K562 (cell line): Measurements from ENCODE around the gene LRMDA. TPM values are rescaled to one million over a fixed set of nuclear protein-coding genes. Genes with fewer than 3 reads are reported as not detected.

Source experiments
- ATAC-seq: fragments of 200-7000 bp; cut with Tn5 transposase; 3 replicates; pipeline ENCODE4 v1.9.1; 2020; ENCODE audit warnings: moderate library complexity
- BruUV-seq: library from RNA; stranded (reverse); fragments of 400-500 nt; replicated peaks from 2 replicates; lab custom pipeline; 2021; lab: Mats Ljungman, UMichigan
- CTCF ChIA-PET: fragments of 300-600 bp; formaldehyde crosslinking; extraction: SDS; loops from one replicate; lab custom pipeline; 2021; ENCODE audit warnings: low intra/inter-chr PET ratio; lab: Yijun Ruan, JAX
- POLR2A ChIA-PET: fragments of 300-600, 350-650 bp; sonication (Branson Sonifier 250); formaldehyde crosslinking; extraction: SDS; loops from one replicate; lab custom pipeline; 2021; ENCODE audit warnings: antibody characterized with exemption, inconsistent platforms; lab: Yijun Ruan, JAX
- DNase-seq, 4 experiments: peaks; one replicate each; pipeline versions ENCODE4 v3.0.0 to v3.0.0-alpha.2; 2011 to 2018; ENCODE audit warnings: low spot score in 3 of 4, mixed read lengths in 3 of 4; ENCODE audit errors: extremely low read depth in 1 of 4
- FAIRE-seq: peaks from 2 replicates; lab custom pipeline; 2011; peaks lifted over from hg19 to GRCh38; lab: Jason Lieb, UNC
- H2AFZ ChIP-seq: 2 replicates; pipeline ENCODE4 v1.6.0; 2011; ENCODE audit warnings: low read depth, low read length, control low read depth, inconsistent platforms
- H3K27ac ChIP-seq: fragments of 200-600 bp; 3 replicates; pipeline ENCODE4 v1.8.0; 2011; ENCODE audit warnings: low read depth, mild to moderate bottlenecking, control low read depth, inconsistent platforms, low read length, moderate library complexity, mixed read lengths; ENCODE audit errors: extremely low read depth
- H3K27me3 ChIP-seq, 2 experiments: fragments of 300-600 bp in 1 of 2; 2 replicates in 1 of 2; 3 replicates in 1 of 2; pipeline versions ENCODE4 v1.6.0 to v1.8.0; 2011; ENCODE audit warnings: inconsistent platforms in 2 of 2, low read length in 2 of 2, mild to moderate bottlenecking in 1 of 2, mixed read lengths in 1 of 2, moderate library complexity in 1 of 2; ENCODE audit not compliant: control insufficient read depth in 2 of 2, insufficient read depth in 2 of 2
- H3K36me3 ChIP-seq: fragments of 300-600 bp; 3 replicates; pipeline ENCODE4 v1.8.0; 2011; ENCODE audit warnings: mild to moderate bottlenecking, low read length, inconsistent platforms; ENCODE audit not compliant: control insufficient read depth, insufficient read depth
- H3K4me1 ChIP-seq, 2 experiments: fragments of 200-600 bp in 1 of 2; replicated peaks in 1 of 2; 2 replicates in 1 of 2; 3 replicates in 1 of 2; pipeline versions ENCODE4 v1.5.1 to v1.8.0; 2011; ENCODE audit warnings: inconsistent platforms in 2 of 2, low read length in 2 of 2, mild to moderate bottlenecking in 1 of 2, mixed read lengths in 1 of 2, moderate library complexity in 1 of 2; ENCODE audit not compliant: control insufficient read depth in 2 of 2, insufficient read depth in 2 of 2
- H3K4me2 ChIP-seq: 2 replicates; pipeline ENCODE4 v1.6.1; 2011; ENCODE audit warnings: low read length, control low read depth, inconsistent platforms, mixed read lengths; ENCODE audit not compliant: insufficient read depth
- H3K4me3 ChIP-seq: fragments of 200-600 bp; sonication (generic), shearing (Covaris generic); 2 replicates; pipeline ENCODE4 v1.5.1; 2016; ENCODE audit warnings: control low read depth, inconsistent platforms
- H3K79me2 ChIP-seq: fragments of 200-600 bp; 3 replicates; pipeline ENCODE4 v1.8.0; 2011; ENCODE audit warnings: low read length, inconsistent platforms; ENCODE audit not compliant: control insufficient read depth, insufficient read depth
- H3K9ac ChIP-seq, 2 experiments: 2 replicates each; pipeline versions ENCODE4 v1.6.0 to v1.6.1; 2011; ENCODE audit warnings: low read depth in 2 of 2, low read length in 2 of 2, control low read depth in 1 of 2, inconsistent platforms in 1 of 2, mild to moderate bottlenecking in 1 of 2, mixed read lengths in 1 of 2; ENCODE audit not compliant: insufficient read depth in 1 of 2
- H3K9me1 ChIP-seq: one replicate; pipeline ENCODE4 v1.6.0; 2011; ENCODE audit warnings: inconsistent platforms, mild to moderate bottlenecking, low read length, moderate library complexity; ENCODE audit not compliant: control insufficient read depth, insufficient read depth
- H3K9me3 ChIP-seq: replicated peaks from 2 replicates; pipeline ENCODE4 v1.5.1; 2011; ENCODE audit warnings: low read depth, low read length, inconsistent platforms; ENCODE audit not compliant: control insufficient read depth, insufficient read depth
- H4K20me1 ChIP-seq: replicated peaks from 2 replicates; pipeline ENCODE4 v1.6.1; 2011; ENCODE audit warnings: low read length, inconsistent platforms, mixed read lengths; ENCODE audit not compliant: control insufficient read depth, insufficient read depth
- E2F3 ChIP-seq: fragments of 250-450 bp; sonication (Bioruptor Pico); IDR thresholded peaks from 2 replicates; pipeline ENCODE4 v1.4.0; 2020; ENCODE audit warnings: mild to moderate bottlenecking
- HCFC1 ChIP-seq: IDR thresholded peaks from 2 replicates; pipeline ENCODE4 v1.6.1; 2012; ENCODE audit warnings: low read depth, low read length, improper control_type of control experiment
- MEIS2 ChIP-seq: fragments of 450-650 bp; IDR thresholded peaks from 2 replicates; pipeline ENCODE4 v1.6.1; 2014; ENCODE audit warnings: mild to moderate bottlenecking; ENCODE audit not compliant: partially characterized antibody
- NBN ChIP-seq: fragments of 450-650 bp; IDR thresholded peaks from 2 replicates; pipeline ENCODE4 v1.6.1; 2016; ENCODE audit warnings: low read depth, mild to moderate bottlenecking
- NR1H2 ChIP-seq: sonication (generic); formaldehyde crosslinking; IDR thresholded peaks from 2 replicates; pipeline ENCODE4 v1.4.0; 2020; ENCODE audit warnings: mild to moderate bottlenecking, missing genetic modification reagents
- PHB ChIP-seq: fragments of 250-450 bp; sonication (Bioruptor Pico); IDR thresholded peaks from 2 replicates; pipeline ENCODE4 v1.5.0; 2021
- POLR2G ChIP-seq: fragments of 200-400 bp; formaldehyde crosslinking; IDR thresholded peaks from 2 replicates; pipeline ENCODE4 v1.6.1; 2017; ENCODE audit warnings: low read depth, mild to moderate bottlenecking, antibody characterized with exemption, low read length, moderate library complexity
- RUNX1 ChIP-seq: sonication (generic); IDR thresholded peaks from 2 replicates; pipeline ENCODE4 v1.6.1; 2016; ENCODE audit warnings: antibody characterized with exemption, low read depth
- SP1 ChIP-seq: sonication (generic); formaldehyde crosslinking; IDR thresholded peaks from 2 replicates; pipeline ENCODE4 v1.8.1; 2022; ENCODE audit warnings: mild to moderate bottlenecking, missing genetic modification reagents
- SRSF3 ChIP-seq: fragments of 200-400 bp; formaldehyde crosslinking; IDR thresholded peaks from 2 replicates; pipeline ENCODE4 v1.6.1; 2016; ENCODE audit warnings: mild to moderate bottlenecking, low read length, moderate library complexity; ENCODE audit not compliant: insufficient read depth
- TAF9B ChIP-seq: fragments of 450-650 bp; IDR thresholded peaks from 2 replicates; pipeline ENCODE4 v1.6.1; 2018; ENCODE audit warnings: mild to moderate bottlenecking; ENCODE audit not compliant: partially characterized antibody
- ZNF253 ChIP-seq: fragments of 250-450 bp; sonication (Bioruptor Pico); conservative IDR thresholded peaks from 2 replicates; pipeline ENCODE4 v1.6.1; 2021; ENCODE audit warnings: mild to moderate bottlenecking
- ZNF75A ChIP-seq: fragments of 450-650 bp; formaldehyde crosslinking; IDR thresholded peaks from 2 replicates; pipeline ENCODE4 v1.4.0; 2020; ENCODE audit warnings: mild to moderate bottlenecking
- WGBS: fragments of 100-300 bp; shearing (Covaris generic); methylation state at CpG from one replicate; pipeline ENCODE4 v1.1.6; 2016; ENCODE audit warnings: low coverage, mixed read lengths; ENCODE audit not compliant: insufficient coverage; ENCODE audit errors: missing lambda C conversion rate; 5-methylcytosine and 5-hydroxymethylcytosine counted together
- in situ Hi-C: fragments of 300-500 bp; cut with MboI; formaldehyde crosslinking; loops from 4 replicates; pipeline ENCODE4 v1.15.0; 2018; ENCODE audit warnings: inconsistent platforms, mixed read lengths
- intact Hi-C: fragments of 100-400 bp; cut with micrococcal nuclease; formaldehyde crosslinking; loops from 2 replicates; pipeline ENCODE4 v1.14.2; 2022
- polyA plus RNA-seq, 8 experiments: library from polyadenylated mRNA; depleted of rRNA in 4 of 8; stranded (reverse) in 5 of 8; unstranded in 3 of 8; fragments of >200 nt; fragmentation: Nextera tagmentation in 2 of 8; fragmentation: Illumina TruSeq in 1 of 8; extraction: Ambion mirVana in 2 of 8; extraction: Trizol in 1 of 8; gene quantifications; 2 replicates each; pipeline versions ENCODE4 v1.2.1 to v1.2.3, GENCODE V29; 2011 to 2014; ENCODE audit warnings: inconsistent platforms in 1 of 8, missing spikeins in 1 of 8
- total RNA-seq, 7 experiments: library from RNA; depleted of rRNA in 6 of 7; stranded (reverse); fragments of >200 nt in 6 of 7; fragmentation: Illumina TruSeq in 2 of 7; extraction: Trizol in 2 of 7; gene quantifications; 2 replicates each; pipeline versions ENCODE4 v1.2.1 to v1.2.3, GENCODE V29; 2011 to 2021; ENCODE audit warnings: low replicate concordance in 1 of 7
- TF ChIP-seq, protein P1 (sequence below): fragments of 450-650 bp; IDR thresholded peaks from 2 replicates; pipeline ENCODE4 v1.6.1; 2016
- TF ChIP-seq, protein P2 (sequence below): sonication (generic); formaldehyde crosslinking; IDR thresholded peaks from 2 replicates; pipeline ENCODE4 v1.8.0; 2023; ENCODE audit warnings: missing genetic modification reagents, mild to moderate bottlenecking, borderline replicate concordance

Gene LRMDA
- total and polyA plus RNA-seq, 9 of the 15 experiments (the other 6 are each of a cell fraction or from before 2014, with no cell fraction given), result 0.25 TPM; not detected in 8

DNA sequence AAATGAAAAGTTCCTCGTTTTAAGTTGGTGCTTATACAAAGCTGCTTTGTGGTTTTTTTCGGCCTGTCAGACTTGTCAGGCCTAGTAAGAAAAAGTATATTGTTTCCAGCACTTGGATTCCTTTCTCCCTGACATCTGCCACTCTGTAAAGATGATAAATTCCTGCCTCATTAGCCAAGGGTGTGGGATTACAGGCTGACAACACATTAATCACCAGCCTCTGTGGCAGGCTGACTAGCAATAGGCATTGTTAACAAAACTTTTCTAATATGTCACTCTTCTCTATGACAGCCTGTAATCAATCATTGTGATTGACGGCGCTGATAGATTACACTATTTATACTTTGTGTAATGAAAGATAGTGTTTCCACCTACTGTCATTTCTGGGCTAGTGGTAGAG is 682.5 kb downstream of the LRMDA start:
- ATAC-seq, result no peak
- intact Hi-C loops (no loop called here), in situ Hi-C loops (no loop called here)
- Histone ChIP-seq H3K9ac (no peak overlapping the region), H3K79me2 (no peaks in the 10 kb centered on the region), H2AFZ (no peak overlapping the region), H4K20me1 (no peaks in the 10 kb centered on the region), H3K9me3 (no peaks in the 10 kb centered on the region), H3K4me1 (peaks cover 0 to 6% of the 10 kb centered on the region in 2 experiments; a peak in 1 of 5 replicates), H3K27me3 (peaks cover 0 to 4% of the 10 kb centered on the region in 2 experiments; a peak in 1 of 5 replicates), H3K36me3 (no peaks in the 10 kb centered on the region), H3K4me2 (no peak overlapping the region), H3K27ac (no peak overlapping the region), H3K4me3 (no peak overlapping the region), H3K9me1 (no peaks in the 10 kb centered on the region)
- ChIA-PET POLR2A (interaction anchor here (1.5 kb wide), 1 partner anchor 10 kb away, joined by 5 read pairs; no protein-coding TSS in a partner anchor), CTCF (no interaction called here)
- under 1% methylated on average over 4 of the region's 4 CpGs for WGBS
- FAIRE-seq, result no peak
- no peak for DNase-seq
- BruUV-seq, result no TSS peak
- TF ChIP-seq MEIS2 (peak; percentile 82), SRSF3 (no peak), NBN (no peak), SP1 (CRISPR knock-in tag) (no peak), POLR2G (no peak), HCFC1 (no peak), TAF9B (no peak), ZNF75A (no peak), RUNX1 (no peak), ZNF253 (CRISPR knock-in tag) (no peak), NR1H2 (CRISPR knock-in tag) (no peak), E2F3 (no peak), PHB (CRISPR knock-in tag) (no peak)
- TF ChIP-seq, protein P1, sequence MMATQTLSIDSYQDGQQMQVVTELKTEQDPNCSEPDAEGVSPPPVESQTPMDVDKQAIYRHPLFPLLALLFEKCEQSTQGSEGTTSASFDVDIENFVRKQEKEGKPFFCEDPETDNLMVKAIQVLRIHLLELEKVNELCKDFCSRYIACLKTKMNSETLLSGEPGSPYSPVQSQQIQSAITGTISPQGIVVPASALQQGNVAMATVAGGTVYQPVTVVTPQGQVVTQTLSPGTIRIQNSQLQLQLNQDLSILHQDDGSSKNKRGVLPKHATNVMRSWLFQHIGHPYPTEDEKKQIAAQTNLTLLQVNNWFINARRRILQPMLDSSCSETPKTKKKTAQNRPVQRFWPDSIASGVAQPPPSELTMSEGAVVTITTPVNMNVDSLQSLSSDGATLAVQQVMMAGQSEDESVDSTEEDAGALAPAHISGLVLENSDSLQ, result peak; percentile 85
- TF ChIP-seq, protein P2, sequence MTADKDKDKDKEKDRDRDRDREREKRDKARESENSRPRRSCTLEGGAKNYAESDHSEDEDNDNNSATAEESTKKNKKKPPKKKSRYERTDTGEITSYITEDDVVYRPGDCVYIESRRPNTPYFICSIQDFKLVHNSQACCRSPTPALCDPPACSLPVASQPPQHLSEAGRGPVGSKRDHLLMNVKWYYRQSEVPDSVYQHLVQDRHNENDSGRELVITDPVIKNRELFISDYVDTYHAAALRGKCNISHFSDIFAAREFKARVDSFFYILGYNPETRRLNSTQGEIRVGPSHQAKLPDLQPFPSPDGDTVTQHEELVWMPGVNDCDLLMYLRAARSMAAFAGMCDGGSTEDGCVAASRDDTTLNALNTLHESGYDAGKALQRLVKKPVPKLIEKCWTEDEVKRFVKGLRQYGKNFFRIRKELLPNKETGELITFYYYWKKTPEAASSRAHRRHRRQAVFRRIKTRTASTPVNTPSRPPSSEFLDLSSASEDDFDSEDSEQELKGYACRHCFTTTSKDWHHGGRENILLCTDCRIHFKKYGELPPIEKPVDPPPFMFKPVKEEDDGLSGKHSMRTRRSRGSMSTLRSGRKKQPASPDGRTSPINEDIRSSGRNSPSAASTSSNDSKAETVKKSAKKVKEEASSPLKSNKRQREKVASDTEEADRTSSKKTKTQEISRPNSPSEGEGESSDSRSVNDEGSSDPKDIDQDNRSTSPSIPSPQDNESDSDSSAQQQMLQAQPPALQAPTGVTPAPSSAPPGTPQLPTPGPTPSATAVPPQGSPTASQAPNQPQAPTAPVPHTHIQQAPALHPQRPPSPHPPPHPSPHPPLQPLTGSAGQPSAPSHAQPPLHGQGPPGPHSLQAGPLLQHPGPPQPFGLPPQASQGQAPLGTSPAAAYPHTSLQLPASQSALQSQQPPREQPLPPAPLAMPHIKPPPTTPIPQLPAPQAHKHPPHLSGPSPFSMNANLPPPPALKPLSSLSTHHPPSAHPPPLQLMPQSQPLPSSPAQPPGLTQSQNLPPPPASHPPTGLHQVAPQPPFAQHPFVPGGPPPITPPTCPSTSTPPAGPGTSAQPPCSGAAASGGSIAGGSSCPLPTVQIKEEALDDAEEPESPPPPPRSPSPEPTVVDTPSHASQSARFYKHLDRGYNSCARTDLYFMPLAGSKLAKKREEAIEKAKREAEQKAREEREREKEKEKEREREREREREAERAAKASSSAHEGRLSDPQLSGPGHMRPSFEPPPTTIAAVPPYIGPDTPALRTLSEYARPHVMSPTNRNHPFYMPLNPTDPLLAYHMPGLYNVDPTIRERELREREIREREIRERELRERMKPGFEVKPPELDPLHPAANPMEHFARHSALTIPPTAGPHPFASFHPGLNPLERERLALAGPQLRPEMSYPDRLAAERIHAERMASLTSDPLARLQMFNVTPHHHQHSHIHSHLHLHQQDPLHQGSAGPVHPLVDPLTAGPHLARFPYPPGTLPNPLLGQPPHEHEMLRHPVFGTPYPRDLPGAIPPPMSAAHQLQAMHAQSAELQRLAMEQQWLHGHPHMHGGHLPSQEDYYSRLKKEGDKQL (CRISPR knock-in tag), result no peak
